ENCODE measurements around the gene GAL3ST1. TPM values are rescaled to one million over a fixed set of nuclear protein-coding genes. Genes with fewer than 3 reads are reported as not detected.

Gene GAL3ST1
- total and polyA plus RNA-seq, 4 donors = 1.0 to 19.4 (median 1.5) TPM

GRCh38 chr22:30603801-30604200 lies 29.3 kb upstream of the GAL3ST1 start:
- Histone ChIP-seq H3K27me3 (ENCODE audit: control insufficient read depth in 4 of 4, insufficient read depth in 4 of 4, low read length in 3 of 4) (no peaks in the 10 kb centered on the region), H3K27ac (ENCODE audit: low read depth in 1 of 2, low read length in 2 of 2) (no peak overlapping the region), H3K36me3 (ENCODE audit: control insufficient read depth in 4 of 4, insufficient read depth in 3 of 4, low read depth in 1 of 4, low read length in 3 of 4) (no peaks in the 10 kb centered on the region), H3K9me3 (ENCODE audit: control insufficient read depth in 4 of 4, low read length in 3 of 4) (no peaks in the 10 kb centered on the region), H3K4me3 (ENCODE audit: low read depth in 1 of 3, low read length in 3 of 3) (no peak overlapping the region), H3K4me1 (ENCODE audit: control insufficient read depth in 4 of 4, insufficient read depth in 4 of 4, low read length in 3 of 4) (peaks cover 3 to 26% (median 15%) of the 10 kb centered on the region in 4 donors), H3K9ac (ENCODE audit: low read depth in 1 of 2, low read length in 2 of 2) (no peak overlapping the region)
- 80% methylated on average over 3 of the region's 3 CpGs for WGBS
- no peak for DNase-seq (ENCODE audit: low spot score)
- no peak for TF ChIP-seq TAF1 (conservative IDR thresholded peaks at IDR 0.05)
- TF ChIP-seq NR2F2 (IDR thresholded peaks at IDR 0.05) = no peak
- no peak for TF ChIP-seq HNF4G (IDR thresholded peaks at IDR 0.05)
- no peak for TF ChIP-seq YY1 (IDR thresholded peaks at IDR 0.05)
- no peak for TF ChIP-seq FOXA1 (IDR thresholded peaks at IDR 0.05)
- TF ChIP-seq MAX (IDR thresholded peaks at IDR 0.05) = no peak
- TF ChIP-seq RAD21 (IDR thresholded peaks at IDR 0.05) = no peak
- TF ChIP-seq SP1 (IDR thresholded peaks at IDR 0.05) = no peak
- TF ChIP-seq ZBTB33 (IDR thresholded peaks at IDR 0.05) = no peak
- TF ChIP-seq JUND (IDR thresholded peaks at IDR 0.05) = no peak
- no peak for TF ChIP-seq HNF4A (conservative IDR thresholded peaks at IDR 0.05)
- TF ChIP-seq GABPA (IDR thresholded peaks at IDR 0.05 in 1 of 2, conservative IDR thresholded peaks at IDR 0.05 in 1 of 2) = no peak
- no peak for TF ChIP-seq ATF3 (IDR thresholded peaks at IDR 0.05)
- TF ChIP-seq CTCF (IDR thresholded peaks at IDR 0.05; ENCODE audit: low read depth, low read length, missing input control) = no peak

GRCh38 chr22:30602049-30602448 lies 27.6 kb upstream of the GAL3ST1 start:
- H3K4me1 ChIP-seq (ENCODE audit: control insufficient read depth in 4 of 4, insufficient read depth in 4 of 4, low read length in 3 of 4) = peaks cover 3 to 15% (median 8%) of the 10 kb centered on the region in 4 donors
- H3K27ac ChIP-seq (ENCODE audit: low read depth in 1 of 2, low read length in 2 of 2) = no peak overlapping the region
- H3K9me3 ChIP-seq (ENCODE audit: control insufficient read depth in 4 of 4, low read length in 3 of 4) = no peaks in the 10 kb centered on the region
- no peak for DNase-seq (ENCODE audit: low spot score)
- no peak overlapping the region for H3K4me3 ChIP-seq (ENCODE audit: low read depth in 1 of 3, low read length in 3 of 3)
- H3K36me3 ChIP-seq (ENCODE audit: control insufficient read depth in 4 of 4, insufficient read depth in 3 of 4, low read depth in 1 of 4, low read length in 3 of 4) = no peaks in the 10 kb centered on the region
- TF ChIP-seq FOXA2 (IDR thresholded peaks at IDR 0.05) (no peak), MAX (IDR thresholded peaks at IDR 0.05) (no peak), RAD21 (IDR thresholded peaks at IDR 0.05) (peak; percentile 65 to 73), CTCF (IDR thresholded peaks at IDR 0.05; ENCODE audit: low read depth, low read length, missing input control) (peak; percentile 21), JUND (IDR thresholded peaks at IDR 0.05) (no peak), RXRA (IDR thresholded peaks at IDR 0.05) (no peak)
- no peaks in the 10 kb centered on the region for H3K27me3 ChIP-seq (ENCODE audit: control insufficient read depth in 4 of 4, insufficient read depth in 4 of 4, low read length in 3 of 4)
- 50% methylated on average over 3 of the region's 3 CpGs for WGBS
- no peak overlapping the region for H3K9ac ChIP-seq (ENCODE audit: low read depth in 1 of 2, low read length in 2 of 2)

Measured in liver (tissue), 9 donors.